OCI-LY1 (cell line): Measurements from ENCODE around the gene EGR2.

Source experiments
- EZH2 ChIP-seq: fragments of 200-600 bp; sonication (generic), shearing (Covaris generic); IDR thresholded peaks from 2 replicates; pipeline ENCODE4 v1.8.0; 2017; ENCODE audit warnings: borderline replicate concordance, mixed run types, mild to moderate bottlenecking, antibody characterized with exemption, low read length, moderate library complexity, mixed read lengths
- TF ChIP-seq, protein P1 (sequence below): fragments of 200-600 bp; sonication (generic), shearing (Covaris generic); IDR thresholded peaks from 2 replicates; pipeline ENCODE4 v1.5.1; 2017; ENCODE audit warnings: mild to moderate bottlenecking, antibody characterized with exemption, low read length, moderate library complexity, mixed read lengths

GRCh38 chr10:62862447-62862846 lies 46.3 kb upstream of the EGR2 start:
- TF ChIP-seq, protein P1, sequence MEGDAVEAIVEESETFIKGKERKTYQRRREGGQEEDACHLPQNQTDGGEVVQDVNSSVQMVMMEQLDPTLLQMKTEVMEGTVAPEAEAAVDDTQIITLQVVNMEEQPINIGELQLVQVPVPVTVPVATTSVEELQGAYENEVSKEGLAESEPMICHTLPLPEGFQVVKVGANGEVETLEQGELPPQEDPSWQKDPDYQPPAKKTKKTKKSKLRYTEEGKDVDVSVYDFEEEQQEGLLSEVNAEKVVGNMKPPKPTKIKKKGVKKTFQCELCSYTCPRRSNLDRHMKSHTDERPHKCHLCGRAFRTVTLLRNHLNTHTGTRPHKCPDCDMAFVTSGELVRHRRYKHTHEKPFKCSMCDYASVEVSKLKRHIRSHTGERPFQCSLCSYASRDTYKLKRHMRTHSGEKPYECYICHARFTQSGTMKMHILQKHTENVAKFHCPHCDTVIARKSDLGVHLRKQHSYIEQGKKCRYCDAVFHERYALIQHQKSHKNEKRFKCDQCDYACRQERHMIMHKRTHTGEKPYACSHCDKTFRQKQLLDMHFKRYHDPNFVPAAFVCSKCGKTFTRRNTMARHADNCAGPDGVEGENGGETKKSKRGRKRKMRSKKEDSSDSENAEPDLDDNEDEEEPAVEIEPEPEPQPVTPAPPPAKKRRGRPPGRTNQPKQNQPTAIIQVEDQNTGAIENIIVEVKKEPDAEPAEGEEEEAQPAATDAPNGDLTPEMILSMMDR: no peak
- TF ChIP-seq EZH2: no peak
